K562 (cell line): ENCODE results near the gene HOXB8. TPM values are rescaled to one million over a fixed set of nuclear protein-coding genes. Genes with fewer than 3 reads are reported as not detected.

ENCODE experiments used
- ATAC-seq: fragments of 200-7000 bp; cut with Tn5 transposase; 3 replicates; pipeline ENCODE4 v1.9.1; 2020; ENCODE audit warnings: moderate library complexity
- BruUV-seq: library from RNA; stranded (reverse); fragments of 400-500 nt; replicated peaks from 2 replicates; lab custom pipeline; 2021; lab: Mats Ljungman, UMichigan
- CTCF ChIA-PET: fragments of 300-600 bp; formaldehyde crosslinking; extraction: SDS; loops from one replicate; lab custom pipeline; 2021; ENCODE audit warnings: low intra/inter-chr PET ratio; lab: Yijun Ruan, JAX
- POLR2A ChIA-PET: fragments of 300-600, 350-650 bp; sonication (Branson Sonifier 250); formaldehyde crosslinking; extraction: SDS; loops from one replicate; lab custom pipeline; 2021; ENCODE audit warnings: antibody characterized with exemption, inconsistent platforms; lab: Yijun Ruan, JAX
- DNase-seq, 4 experiments: peaks; one replicate each; pipeline versions ENCODE4 v3.0.0 to v3.0.0-alpha.2; 2011 to 2018; ENCODE audit warnings: low spot score in 3 of 4, mixed read lengths in 3 of 4; ENCODE audit errors: extremely low read depth in 1 of 4
- FAIRE-seq: peaks from 2 replicates; lab custom pipeline; 2011; peaks lifted over from hg19 to GRCh38; lab: Jason Lieb, UNC
- H2AFZ ChIP-seq: 2 replicates; pipeline ENCODE4 v1.6.0; 2011; ENCODE audit warnings: low read depth, low read length, control low read depth, inconsistent platforms
- H3K27ac ChIP-seq: fragments of 200-600 bp; 3 replicates; pipeline ENCODE4 v1.8.0; 2011; ENCODE audit warnings: low read depth, mild to moderate bottlenecking, control low read depth, inconsistent platforms, low read length, moderate library complexity, mixed read lengths; ENCODE audit errors: extremely low read depth
- H3K27me3 ChIP-seq, 2 experiments: fragments of 300-600 bp in 1 of 2; 2 replicates in 1 of 2; 3 replicates in 1 of 2; pipeline versions ENCODE4 v1.6.0 to v1.8.0; 2011; ENCODE audit warnings: inconsistent platforms in 2 of 2, low read length in 2 of 2, mild to moderate bottlenecking in 1 of 2, mixed read lengths in 1 of 2, moderate library complexity in 1 of 2; ENCODE audit not compliant: control insufficient read depth in 2 of 2, insufficient read depth in 2 of 2
- H3K36me3 ChIP-seq: fragments of 300-600 bp; 3 replicates; pipeline ENCODE4 v1.8.0; 2011; ENCODE audit warnings: mild to moderate bottlenecking, low read length, inconsistent platforms; ENCODE audit not compliant: control insufficient read depth, insufficient read depth
- H3K4me1 ChIP-seq, 2 experiments: fragments of 200-600 bp in 1 of 2; replicated peaks in 1 of 2; 2 replicates in 1 of 2; 3 replicates in 1 of 2; pipeline versions ENCODE4 v1.5.1 to v1.8.0; 2011; ENCODE audit warnings: inconsistent platforms in 2 of 2, low read length in 2 of 2, mild to moderate bottlenecking in 1 of 2, mixed read lengths in 1 of 2, moderate library complexity in 1 of 2; ENCODE audit not compliant: control insufficient read depth in 2 of 2, insufficient read depth in 2 of 2
- H3K4me2 ChIP-seq: 2 replicates; pipeline ENCODE4 v1.6.1; 2011; ENCODE audit warnings: low read length, control low read depth, inconsistent platforms, mixed read lengths; ENCODE audit not compliant: insufficient read depth
- H3K4me3 ChIP-seq: fragments of 200-600 bp; sonication (generic), shearing (Covaris generic); 2 replicates; pipeline ENCODE4 v1.5.1; 2016; ENCODE audit warnings: control low read depth, inconsistent platforms
- H3K79me2 ChIP-seq: fragments of 200-600 bp; 3 replicates; pipeline ENCODE4 v1.8.0; 2011; ENCODE audit warnings: low read length, inconsistent platforms; ENCODE audit not compliant: control insufficient read depth, insufficient read depth
- H3K9ac ChIP-seq, 2 experiments: 2 replicates each; pipeline versions ENCODE4 v1.6.0 to v1.6.1; 2011; ENCODE audit warnings: low read depth in 2 of 2, low read length in 2 of 2, control low read depth in 1 of 2, inconsistent platforms in 1 of 2, mild to moderate bottlenecking in 1 of 2, mixed read lengths in 1 of 2; ENCODE audit not compliant: insufficient read depth in 1 of 2
- H3K9me1 ChIP-seq: one replicate; pipeline ENCODE4 v1.6.0; 2011; ENCODE audit warnings: inconsistent platforms, mild to moderate bottlenecking, low read length, moderate library complexity; ENCODE audit not compliant: control insufficient read depth, insufficient read depth
- H3K9me3 ChIP-seq: replicated peaks from 2 replicates; pipeline ENCODE4 v1.5.1; 2011; ENCODE audit warnings: low read depth, low read length, inconsistent platforms; ENCODE audit not compliant: control insufficient read depth, insufficient read depth
- H4K20me1 ChIP-seq: replicated peaks from 2 replicates; pipeline ENCODE4 v1.6.1; 2011; ENCODE audit warnings: low read length, inconsistent platforms, mixed read lengths; ENCODE audit not compliant: control insufficient read depth, insufficient read depth
- ATF2 ChIP-seq: sonication (generic); formaldehyde crosslinking; IDR thresholded peaks from 2 replicates; pipeline ENCODE4 v1.8.1; 2022; ENCODE audit warnings: missing genetic modification reagents
- C11orf30 ChIP-seq: fragments of 450-650 bp; IDR thresholded peaks from 2 replicates; pipeline ENCODE4 v1.6.1; 2016; ENCODE audit warnings: low read depth, mild to moderate bottlenecking
- CC2D1A ChIP-seq: fragments of 450-650 bp; IDR thresholded peaks from 2 replicates; pipeline ENCODE4 v1.6.1; 2017; ENCODE audit warnings: mild to moderate bottlenecking
- CHD1 ChIP-seq: fragments of 200-600 bp; sonication (generic); IDR thresholded peaks from one replicate; pipeline ENCODE4 v1.6.1; 2012; ENCODE audit warnings: mild to moderate bottlenecking, moderate library complexity, low read length, inconsistent platforms
- CHD4 ChIP-seq: fragments of 200-600 bp; sonication (generic); IDR thresholded peaks from 3 replicates; pipeline ENCODE4 v1.6.1; 2012; ENCODE audit warnings: low read depth, mild to moderate bottlenecking, mixed read lengths, low read length, inconsistent platforms; ENCODE audit not compliant: insufficient read depth, insufficient replicate concordance, poor library complexity, severe bottlenecking
- ETV5 ChIP-seq: sonication (generic); formaldehyde crosslinking; IDR thresholded peaks from 2 replicates; pipeline ENCODE4 v1.4.0; 2020; ENCODE audit warnings: low read depth, mild to moderate bottlenecking, missing genetic modification reagents
- HNRNPL ChIP-seq: fragments of 200-400 bp; formaldehyde crosslinking; IDR thresholded peaks from 2 replicates; pipeline ENCODE4 v1.6.1; 2017; ENCODE audit warnings: low read depth, mild to moderate bottlenecking, low read length
- MTA1 ChIP-seq: fragments of 450-650 bp; IDR thresholded peaks from 2 replicates; pipeline ENCODE4 v1.6.1; 2017; ENCODE audit warnings: borderline replicate concordance
- NCOA2 ChIP-seq, 2 experiments: fragments of 450-650 bp; IDR thresholded peaks; 2 replicates each; pipeline ENCODE4 v1.6.1; 2018; ENCODE audit warnings: mild to moderate bottlenecking in 2 of 2, moderate library complexity in 1 of 2; ENCODE audit not compliant: partially characterized antibody in 2 of 2
- PTRF ChIP-seq: fragments of 450-650 bp; IDR thresholded peaks from 2 replicates; pipeline ENCODE4 v1.6.1; 2016; ENCODE audit warnings: mild to moderate bottlenecking, missing genetic modification characterization, missing compliant biosample characterization
- RFX5 ChIP-seq: IDR thresholded peaks from 2 replicates; pipeline ENCODE4 v1.6.1; 2011; ENCODE audit warnings: low read depth, mild to moderate bottlenecking, improper control_type of control experiment, low read length
- SP1 ChIP-seq: sonication (generic); formaldehyde crosslinking; IDR thresholded peaks from 2 replicates; pipeline ENCODE4 v1.8.1; 2022; ENCODE audit warnings: mild to moderate bottlenecking, missing genetic modification reagents
- TRIM24 ChIP-seq, 2 experiments: fragments of 450-650 bp; IDR thresholded peaks; 2 replicates each; pipeline ENCODE4 v1.6.1; 2016
- ZNF41 ChIP-seq: fragments of 250-450 bp; sonication (Bioruptor Pico); conservative IDR thresholded peaks from 2 replicates; pipeline ENCODE4 v1.4.0; 2020; ENCODE audit warnings: mild to moderate bottlenecking
- ZNF695 ChIP-seq: fragments of 450-650 bp; formaldehyde crosslinking; IDR thresholded peaks from 2 replicates; pipeline ENCODE4 v1.4.0; 2020; ENCODE audit warnings: mild to moderate bottlenecking, moderate library complexity
- WGBS: fragments of 100-300 bp; shearing (Covaris generic); methylation state at CpG from one replicate; pipeline ENCODE4 v1.1.6; 2016; ENCODE audit warnings: low coverage, mixed read lengths; ENCODE audit not compliant: insufficient coverage; ENCODE audit errors: missing lambda C conversion rate; 5-methylcytosine and 5-hydroxymethylcytosine counted together
- in situ Hi-C: fragments of 300-500 bp; cut with MboI; formaldehyde crosslinking; loops from 4 replicates; pipeline ENCODE4 v1.15.0; 2018; ENCODE audit warnings: inconsistent platforms, mixed read lengths
- intact Hi-C: fragments of 100-400 bp; cut with micrococcal nuclease; formaldehyde crosslinking; loops from 2 replicates; pipeline ENCODE4 v1.14.2; 2022
- polyA plus RNA-seq, 8 experiments: library from polyadenylated mRNA; depleted of rRNA in 4 of 8; stranded (reverse) in 5 of 8; unstranded in 3 of 8; fragments of >200 nt; fragmentation: Nextera tagmentation in 2 of 8; fragmentation: Illumina TruSeq in 1 of 8; extraction: Ambion mirVana in 2 of 8; extraction: Trizol in 1 of 8; gene quantifications; 2 replicates each; pipeline versions ENCODE4 v1.2.1 to v1.2.3, GENCODE V29; 2011 to 2014; ENCODE audit warnings: inconsistent platforms in 1 of 8, missing spikeins in 1 of 8
- total RNA-seq, 7 experiments: library from RNA; depleted of rRNA in 6 of 7; stranded (reverse); fragments of >200 nt in 6 of 7; fragmentation: Illumina TruSeq in 2 of 7; extraction: Trizol in 2 of 7; gene quantifications; 2 replicates each; pipeline versions ENCODE4 v1.2.1 to v1.2.3, GENCODE V29; 2011 to 2021; ENCODE audit warnings: low replicate concordance in 1 of 7
- TF ChIP-seq, protein P1 (sequence below): sonication (generic); formaldehyde crosslinking; IDR thresholded peaks from 2 replicates; pipeline ENCODE4 v1.8.0; 2022; ENCODE audit warnings: missing genetic modification reagents, mild to moderate bottlenecking, borderline replicate concordance
- TF ChIP-seq, protein P2 (sequence below): fragments of 250-450 bp; sonication (Bioruptor Pico); IDR thresholded peaks from 2 replicates; pipeline ENCODE4 v1.5.0; 2022; ENCODE audit warnings: mild to moderate bottlenecking

The HOXB8 gene
- total and polyA plus RNA-seq, 9 of the 15 experiments (the other 6 are each of a cell fraction or from before 2014, with no cell fraction given), result 0.52 to 23.8 (median 3.6) TPM

GRCh38 chr17:48596735-48597527, 18.2 kb downstream of the HOXB8 start:
- no peak overlapping the region for H3K4me3 ChIP-seq
- H3K27me3 ChIP-seq, result no peaks in the 10 kb centered on the region
- H3K4me1 ChIP-seq, result peaks cover 24 to 56% of the 10 kb centered on the region in 2 experiments; a peak in 4 of 5 replicates
- no peak for DNase-seq
- H3K9me1 ChIP-seq, result no peaks in the 10 kb centered on the region
- H3K9me3 ChIP-seq, result no peaks in the 10 kb centered on the region
- peaks cover 34% of the 10 kb centered on the region for H3K79me2 ChIP-seq
- H3K9ac ChIP-seq, result no peak overlapping the region
- FAIRE-seq, result no peak
- ATAC-seq, result no peak
- no peak overlapping the region for H3K4me2 ChIP-seq
- intact Hi-C loops, result no loop called here
- ChIA-PET POLR2A (no interaction called here), CTCF (interaction anchor here (0.6 kb wide), 2 partner anchors 21 to 105 kb away, joined by 3 read pairs; no protein-coding TSS in a partner anchor)
- 95% methylated on average over 17 of the region's 26 CpGs for WGBS
- H2AFZ ChIP-seq, result no peak overlapping the region
- no peaks in the 10 kb centered on the region; the same call in 1 of the 2 replicates for H4K20me1 ChIP-seq
- no TSS peak for BruUV-seq
- no peak overlapping the region for H3K27ac ChIP-seq
- no peaks in the 10 kb centered on the region; the same call in 2 of the 3 replicates for H3K36me3 ChIP-seq
- in situ Hi-C loops, result no loop called here
- no peak for TF ChIP-seq HNRNPL
- no peak for TF ChIP-seq ZNF695 (CRISPR knock-in tag)
- TF ChIP-seq CC2D1A, result no peak
- TF ChIP-seq PTRF (tag), result no peak
- TF ChIP-seq, protein P1, sequence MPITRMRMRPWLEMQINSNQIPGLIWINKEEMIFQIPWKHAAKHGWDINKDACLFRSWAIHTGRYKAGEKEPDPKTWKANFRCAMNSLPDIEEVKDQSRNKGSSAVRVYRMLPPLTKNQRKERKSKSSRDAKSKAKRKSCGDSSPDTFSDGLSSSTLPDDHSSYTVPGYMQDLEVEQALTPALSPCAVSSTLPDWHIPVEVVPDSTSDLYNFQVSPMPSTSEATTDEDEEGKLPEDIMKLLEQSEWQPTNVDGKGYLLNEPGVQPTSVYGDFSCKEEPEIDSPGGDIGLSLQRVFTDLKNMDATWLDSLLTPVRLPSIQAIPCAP, result no peak
- TF ChIP-seq RFX5, result no peak
- no peak for TF ChIP-seq C11orf30
- no peak for TF ChIP-seq CHD4
- no peak for TF ChIP-seq SP1
- TF ChIP-seq ZNF41 (CRISPR knock-in tag), result no peak
- no peak for TF ChIP-seq ATF2
- TF ChIP-seq MTA1, result no peak
- TF ChIP-seq, protein P2, sequence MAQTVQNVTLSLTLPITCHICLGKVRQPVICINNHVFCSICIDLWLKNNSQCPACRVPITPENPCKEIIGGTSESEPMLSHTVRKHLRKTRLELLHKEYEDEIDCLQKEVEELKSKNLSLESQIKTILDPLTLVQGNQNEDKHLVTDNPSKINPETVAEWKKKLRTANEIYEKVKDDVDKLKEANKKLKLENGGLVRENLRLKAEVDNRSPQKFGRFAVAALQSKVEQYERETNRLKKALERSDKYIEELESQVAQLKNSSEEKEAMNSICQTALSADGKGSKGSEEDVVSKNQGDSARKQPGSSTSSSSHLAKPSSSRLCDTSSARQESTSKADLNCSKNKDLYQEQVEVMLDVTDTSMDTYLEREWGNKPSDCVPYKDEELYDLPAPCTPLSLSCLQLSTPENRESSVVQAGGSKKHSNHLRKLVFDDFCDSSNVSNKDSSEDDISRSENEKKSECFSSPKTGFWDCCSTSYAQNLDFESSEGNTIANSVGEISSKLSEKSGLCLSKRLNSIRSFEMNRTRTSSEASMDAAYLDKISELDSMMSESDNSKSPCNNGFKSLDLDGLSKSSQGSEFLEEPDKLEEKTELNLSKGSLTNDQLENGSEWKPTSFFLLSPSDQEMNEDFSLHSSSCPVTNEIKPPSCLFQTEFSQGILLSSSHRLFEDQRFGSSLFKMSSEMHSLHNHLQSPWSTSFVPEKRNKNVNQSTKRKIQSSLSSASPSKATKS, result no peak
- TF ChIP-seq ETV5 (CRISPR knock-in tag), result no peak
- no peak for TF ChIP-seq TRIM24 (IDR thresholded peaks at IDR 0.05)
- no peak for TF ChIP-seq CHD1
- no peak for TF ChIP-seq NCOA2 (IDR thresholded peaks at IDR 0.05; ENCODE audit: partially characterized antibody in 2 of 2)
